Adrenal gland (tissue), 12 donors: ENCODE data around the gene FGF22. TPM values are rescaled to one million over a fixed set of nuclear protein-coding genes. Genes with fewer than 3 reads are reported as not detected.
"Not testable (repeated sequence)": the region's sequence is repeated elsewhere in the genome, so short reads cannot be mapped to it uniquely, and the experiment has no call there.

Experiments used
- DNase-seq, 7 donors: peaks; one replicate each; pipeline ENCODE4 v3.0.0-alpha.2; 2019 to 2020
- H3K27ac ChIP-seq, 5 donors: fragments of 200-600 bp; sonication (generic) in 4 of 5; 1 replicate in 3 of 5; 2 replicates in 2 of 5; pipeline versions ENCODE4 v1.5.1 to v1.8.0; 2016 to 2020; ENCODE audit warnings: mild to moderate bottlenecking in 1 of 5
- H3K27me3 ChIP-seq: fragments of 200-600 bp; 2 replicates; pipeline ENCODE4 v1.8.0; 2021
- H3K36me3 ChIP-seq, 2 donors: fragments of 200-600 bp; replicated peaks in 1 of 2; 1 replicate in 1 of 2; 2 replicates in 1 of 2; pipeline versions ENCODE4 v1.5.1 to v1.8.0; 2018 to 2022
- H3K4me1 ChIP-seq, 2 donors: fragments of 200-600 bp; replicated peaks in 1 of 2; 1 replicate in 1 of 2; 2 replicates in 1 of 2; pipeline versions ENCODE4 v1.5.1 to v1.8.0; 2018 to 2021
- H3K4me3 ChIP-seq, 4 donors: fragments of 200-600 bp; sonication (generic) in 3 of 4; one replicate each; pipeline ENCODE4 v1.5.1; 2016 to 2018
- H3K9me3 ChIP-seq, 3 donors: fragments of 200-600 bp; sonication (generic) in 1 of 3; replicated peaks in 1 of 3; 1 replicate in 2 of 3; 2 replicates in 1 of 3; pipeline versions ENCODE4 v1.5.1 to v1.8.0; 2016 to 2021
- CTCF ChIP-seq, 6 experiments: fragments of 450-650 bp in 4 of 6; fragments of 200-600 bp in 2 of 6; sonication (generic) in 1 of 6; IDR thresholded peaks; 1 replicate in 5 of 6; 2 replicates in 1 of 6; pipeline versions ENCODE4 v1.5.1 to v1.8.0; 2016 to 2021; ENCODE audit warnings: antibody characterized with exemption in 6 of 6, mild to moderate bottlenecking in 2 of 6, moderate library complexity in 1 of 6
- POLR2A ChIP-seq, 2 donors: fragments of 450-650 bp; IDR thresholded peaks; one replicate each; pipeline ENCODE4 v1.6.1; 2017; ENCODE audit warnings: antibody characterized with exemption in 2 of 2, mild to moderate bottlenecking in 2 of 2, moderate library complexity in 1 of 2
- WGBS, 4 donors: extraction: QIAGEN DNeasy Blood & Tissue Kit in 2 of 4; methylation state at CpG; one replicate each; pipeline versions ENCODE4 v1.1.5 to v1.1.7; 2013 to 2017; 5-methylcytosine and 5-hydroxymethylcytosine counted together
- intact Hi-C, 2 donors: fragments of 100-400 bp; cut with DNase I; formaldehyde crosslinking; loops; one replicate each; pipeline versions ENCODE4 v1.14.1 to v1.15.0; 2022 to 2023
- polyA plus RNA-seq, 3 donors: library from polyadenylated mRNA; stranded (reverse); fragments of 200-250 nt in 2 of 3; fragments of 350-450 nt in 1 of 3; fragmentation: Illumina TruSeq in 1 of 3; extraction: RNeasy Lipid Tissue Mini Kit (QIAGEN cat#74804) in 1 of 3; gene quantifications; one replicate each; pipeline ENCODE4 v1.2.3, GENCODE V29; 2013 to 2014
- total RNA-seq, 9 donors: library from RNA; depleted of rRNA in 4 of 9; stranded (reverse); fragments of >200 nt in 4 of 9; fragments of 120-200 nt in 1 of 9; fragmentation: NEBNext Ultra II Directional in 1 of 9; extraction: Animal tissue kit (Norgen Biotek cat#: 25700) in 1 of 9; gene quantifications; one replicate each; pipeline versions ENCODE4 v1.1.0 to v1.2.4, GENCODE V29; 2013 to 2023
- donor health status: healthy with polysubstance abuse.
- donor health status: Bipolar disorder and iron deficiency.
- donor health status: DM: yes; HTN: yes; CAD: no.
- donor health status: DM: no; HTN: no; CAD: no.
- donor health status: DM: no; HTN: no; CAD: no.
- donor health status: DM: yes; HTN: yes; CAD: no.

Gene FGF22
- total and polyA plus RNA-seq, 12 donors = 0.14 to 1.2 (median 0.31) TPM; not detected in 6

GRCh38 chr19:604355-604754 lies 35.3 kb upstream of the FGF22 start:
- TF ChIP-seq CTCF (IDR thresholded peaks at IDR 0.05) (no peak), POLR2A (IDR thresholded peaks at IDR 0.05) (no peak)
- Histone ChIP-seq H3K36me3 (no peaks in the 10 kb centered on the region), H3K9me3 (no peaks in the 10 kb centered on the region), H3K27ac (no peak overlapping the region), H3K4me3 (no peak overlapping the region), H3K4me1 (no peaks in the 10 kb centered on the region), H3K27me3 (no peaks in the 10 kb centered on the region)
- 68 to 87% (median 80%) methylated on average over 9 to 11 of the region's 11 CpGs for WGBS, 4 donors
- no peak for DNase-seq
- intact Hi-C loops = no loop called here

GRCh38 chr19:605061-605971 lies 34.4 kb upstream of the FGF22 start:
- H3K36me3 ChIP-seq, H3K4me1 ChIP-seq, H3K4me3 ChIP-seq, intact Hi-C loops, H3K27me3 ChIP-seq, H3K27ac ChIP-seq, H3K9me3 ChIP-seq, DNase-seq: not testable (repeated sequence)
- WGBS, 4 donors = 72 to 100% (median 91%) methylated on average over 1 to 30 of the region's 34 CpGs

GRCh38 chr19:607301-608154 lies 32.2 kb upstream of the FGF22 start:
- no peak for DNase-seq
- no peak overlapping the region for H3K27ac ChIP-seq
- peaks cover 14 to 15% of the 10 kb centered on the region in 2 donors for H3K4me1 ChIP-seq
- intact Hi-C loops = no loop called here
- no peaks in the 10 kb centered on the region for H3K36me3 ChIP-seq
- WGBS, 4 donors = 85 to 89% (median 87%) methylated on average over 9 to 30 of the region's 30 CpGs
- no peaks in the 10 kb centered on the region for H3K9me3 ChIP-seq
- H3K27me3 ChIP-seq = no peaks in the 10 kb centered on the region
- TF ChIP-seq POLR2A (IDR thresholded peaks at IDR 0.05) (no peak), CTCF (IDR thresholded peaks at IDR 0.05) (no peak)
- H3K4me3 ChIP-seq = no peak overlapping the region

GRCh38 chr19:608155-609003 lies 31.3 kb upstream of the FGF22 start:
- no peak for DNase-seq
- no peaks in the 10 kb centered on the region for H3K36me3 ChIP-seq
- no peak overlapping the region for H3K27ac ChIP-seq
- H3K4me3 ChIP-seq = no peak overlapping the region
- intact Hi-C loops = no loop called here
- no peaks in the 10 kb centered on the region for H3K27me3 ChIP-seq
- peaks cover 14 to 15% of the 10 kb centered on the region in 2 donors for H3K4me1 ChIP-seq
- H3K9me3 ChIP-seq = no peaks in the 10 kb centered on the region
- WGBS, 4 donors = 75 to 86% (median 83%) methylated on average over 17 to 30 of the region's 30 CpGs
- TF ChIP-seq POLR2A (IDR thresholded peaks at IDR 0.05) (no peak), CTCF (IDR thresholded peaks at IDR 0.05) (no peak)
